PFSK-1 (cell line): ENCODE data around the gene GRK1.

Experiments
- FOXP2 ChIP-seq: optimal IDR thresholded peaks from 2 replicates; pipeline ENCODE3; 2011; ENCODE audit warnings: borderline replicate concordance, control low read depth, inconsistent platforms; ENCODE audit not compliant: insufficient read depth; ENCODE audit errors: extremely low read length, extremely low read depth
- POLR2AphosphoS5 ChIP-seq: IDR thresholded peaks from 2 replicates; pipeline ENCODE4 v1.6.1; 2012; ENCODE audit warnings: low read depth, mild to moderate bottlenecking, control low read depth, low read length, moderate library complexity
- REST ChIP-seq, 2 experiments: IDR thresholded peaks; 2 replicates each; pipeline versions ENCODE4 v1.6.1 to v1.8.0; 2011 to 2012; ENCODE audit warnings: low read depth in 2 of 2, low read length in 2 of 2, control low read depth in 1 of 2, inconsistent platforms in 1 of 2, mild to moderate bottlenecking in 1 of 2, moderate library complexity in 1 of 2; ENCODE audit not compliant: insufficient read depth in 1 of 2
- SIN3A ChIP-seq: IDR thresholded peaks from 2 replicates; pipeline ENCODE4 v1.6.1; 2012; ENCODE audit warnings: mild to moderate bottlenecking, low read length, moderate library complexity, borderline replicate concordance; ENCODE audit not compliant: insufficient read depth
- TAF1 ChIP-seq: IDR thresholded peaks from 2 replicates; pipeline ENCODE4 v1.6.1; 2012; ENCODE audit warnings: low read length, control low read depth, borderline replicate concordance; ENCODE audit not compliant: insufficient read depth

GRK1 gene

GRCh38 chr13:113770937-113771336 is 103.9 kb downstream of the GRK1 start:
- no peak for TF ChIP-seq TAF1
- TF ChIP-seq FOXP2, result no peak
- TF ChIP-seq REST (IDR thresholded peaks at IDR 0.05; ENCODE audit: insufficient read depth in 1 of 2, low read depth in 2 of 2, low read length in 2 of 2), result no peak
- no peak for TF ChIP-seq SIN3A

GRCh38 chr13:113771709-113772331 is 104.8 kb downstream of the GRK1 start:
- TF ChIP-seq SIN3A, result no peak
- TF ChIP-seq FOXP2, result no peak
- no peak for TF ChIP-seq REST (IDR thresholded peaks at IDR 0.05; ENCODE audit: insufficient read depth in 1 of 2, low read depth in 2 of 2, low read length in 2 of 2)
- no peak for TF ChIP-seq POLR2AphosphoS5
- TF ChIP-seq TAF1, result no peak

- TF ChIP-seq FOXP2 (no peak), POLR2AphosphoS5 (no peak), TAF1 (no peak), SIN3A (no peak), REST (IDR thresholded peaks at IDR 0.05; ENCODE audit: insufficient read depth in 1 of 2, low read depth in 2 of 2, low read length in 2 of 2) (no peak)
These were observed 107.4 kb downstream of the GRK1 start for GRCh38 chr13:113774177-113775107.

- no peak for TF ChIP-seq FOXP2
- TF ChIP-seq SIN3A, result no peak
- no peak for TF ChIP-seq TAF1
- no peak for TF ChIP-seq REST (IDR thresholded peaks at IDR 0.05; ENCODE audit: insufficient read depth in 1 of 2, low read depth in 2 of 2, low read length in 2 of 2)
- TF ChIP-seq POLR2AphosphoS5, result no peak
These were observed 108.6 kb downstream of the GRK1 start for GRCh38 chr13:113775451-113776145.
